Muscle layer of colon (tissue), 2 donors: ENCODE results near the gene MRPL54.
"Not testable (repeated sequence)": the region's sequence is repeated elsewhere in the genome, so short reads cannot be mapped to it uniquely, and the experiment has no call there.

Source experiments
- H3K27ac ChIP-seq: one replicate; pipeline ENCODE4 v1.7.0; 2013; ENCODE audit warnings: low read depth, mild to moderate bottlenecking, low read length, moderate library complexity
- H3K27me3 ChIP-seq, 2 donors: one replicate each; pipeline ENCODE4 v1.7.0; 2013; ENCODE audit warnings: low read length in 2 of 2, mild to moderate bottlenecking in 2 of 2; ENCODE audit not compliant: insufficient read depth in 2 of 2, control insufficient read depth in 1 of 2
- H3K36me3 ChIP-seq: one replicate; pipeline ENCODE4 v1.7.0; 2013; ENCODE audit warnings: mild to moderate bottlenecking, low read length; ENCODE audit not compliant: insufficient read depth
- H3K4me1 ChIP-seq: one replicate; pipeline ENCODE4 v1.7.0; 2013; ENCODE audit warnings: mild to moderate bottlenecking, low read length; ENCODE audit not compliant: insufficient read depth
- H3K4me3 ChIP-seq, 2 donors: one replicate each; pipeline ENCODE4 v1.7.0; 2013; ENCODE audit warnings: low read length in 2 of 2, low read depth in 1 of 2, mild to moderate bottlenecking in 1 of 2, moderate library complexity in 1 of 2
- H3K9ac ChIP-seq: one replicate; pipeline ENCODE4 v1.7.0; 2013; ENCODE audit warnings: low read length
- H3K9me3 ChIP-seq: one replicate; pipeline ENCODE4 v1.7.0; 2013; ENCODE audit warnings: mild to moderate bottlenecking, low read length
- donor health status: abdominal sarcoma.
- donor health status: Adenocarcinoma of cecum.

MRPL54 gene

DNA sequence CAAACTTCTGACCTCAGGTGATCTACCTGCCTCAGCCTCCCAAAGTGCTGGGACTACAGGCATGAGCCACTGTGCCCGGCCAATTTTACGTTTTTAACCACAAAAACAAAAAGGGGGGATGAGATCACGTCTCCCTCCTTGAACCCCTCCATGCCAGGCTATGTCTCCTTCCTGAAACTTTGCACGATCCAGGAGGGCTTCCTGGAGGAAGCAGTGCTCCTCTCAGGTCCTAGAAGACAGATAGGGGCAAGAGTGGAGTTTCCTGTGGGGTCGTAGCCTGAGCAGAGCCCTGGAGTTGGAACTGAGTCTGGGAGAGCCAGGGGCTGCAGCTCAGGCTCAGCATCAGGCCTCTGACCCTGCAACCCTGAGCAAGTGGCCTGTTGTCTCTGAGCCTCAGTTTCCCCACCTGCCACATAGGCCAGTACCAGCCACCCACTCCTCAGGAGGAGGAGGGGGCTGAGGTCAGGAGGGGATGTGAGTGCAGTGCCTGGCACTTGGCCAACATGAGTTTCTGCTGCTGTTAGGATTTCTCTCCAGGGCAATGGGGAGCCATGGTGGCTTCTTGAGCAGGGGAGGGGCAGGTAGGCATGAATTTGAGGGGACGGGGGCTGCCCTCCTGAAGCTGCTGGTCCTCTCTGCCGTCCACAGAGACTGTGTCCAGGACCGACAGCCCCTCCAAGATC, 17.0 kb upstream of the MRPL54 start:
- Histone ChIP-seq H3K4me1 (no peaks in the 10 kb centered on the region), H3K4me3 (no peak overlapping the region), H3K27me3 (peaks cover 0 to 12% of the 10 kb centered on the region in 2 donors), H3K9ac (no peak overlapping the region), H3K36me3 (peaks cover 8% of the 10 kb centered on the region), H3K27ac (no peak overlapping the region), H3K9me3 (no peaks in the 10 kb centered on the region)

- no peaks in the 10 kb centered on the region for H3K4me1 ChIP-seq
- peaks cover 13% of the 10 kb centered on the region for H3K36me3 ChIP-seq
- H3K9me3 ChIP-seq, result no peaks in the 10 kb centered on the region
- no peak overlapping the region for H3K9ac ChIP-seq
- H3K27me3 ChIP-seq, result peaks cover 0 to 12% of the 10 kb centered on the region in 2 donors
- H3K27ac ChIP-seq, result no peak overlapping the region
- no peak overlapping the region for H3K4me3 ChIP-seq
These were observed 16.0 kb upstream of the MRPL54 start for GRCh38 chr19:3746371-3747056.

- Histone ChIP-seq H3K4me3 (no peak overlapping the region), H3K9me3 (no peaks in the 10 kb centered on the region), H3K36me3 (peaks cover 13% of the 10 kb centered on the region), H3K4me1 (no peaks in the 10 kb centered on the region), H3K9ac (no peak overlapping the region), H3K27ac (no peak overlapping the region), H3K27me3 (peaks cover 0 to 12% of the 10 kb centered on the region in 2 donors)
These were observed 13.5 kb upstream of the MRPL54 start for GRCh38 chr19:3748965-3749364.

DNA sequence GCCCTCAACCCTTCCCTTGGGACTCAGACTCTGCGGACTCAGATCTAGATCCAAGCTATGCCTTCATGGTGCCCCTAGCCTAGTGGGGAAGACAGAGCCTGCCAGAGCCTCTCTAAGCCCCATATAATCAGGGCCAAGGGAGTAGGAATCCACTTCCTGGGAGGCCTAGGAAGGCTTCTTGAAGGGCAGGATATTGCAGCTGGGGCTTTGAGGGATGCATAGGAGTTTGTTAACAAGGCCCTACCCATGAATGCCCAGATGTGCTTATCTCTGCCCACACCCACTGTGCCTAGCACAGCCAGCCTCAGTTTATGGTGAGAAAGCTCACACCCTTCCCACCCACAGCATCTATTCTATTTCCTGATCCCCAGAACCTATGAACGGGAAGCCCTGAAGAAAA, 12.3 kb upstream of the MRPL54 start:
- no peak overlapping the region for H3K9ac ChIP-seq
- peaks cover 0 to 12% of the 10 kb centered on the region in 2 donors for H3K27me3 ChIP-seq
- H3K4me3 ChIP-seq, result no peak overlapping the region
- no peaks in the 10 kb centered on the region for H3K4me1 ChIP-seq
- no peak overlapping the region for H3K27ac ChIP-seq
- no peaks in the 10 kb centered on the region for H3K9me3 ChIP-seq
- peaks cover 13% of the 10 kb centered on the region for H3K36me3 ChIP-seq

DNA sequence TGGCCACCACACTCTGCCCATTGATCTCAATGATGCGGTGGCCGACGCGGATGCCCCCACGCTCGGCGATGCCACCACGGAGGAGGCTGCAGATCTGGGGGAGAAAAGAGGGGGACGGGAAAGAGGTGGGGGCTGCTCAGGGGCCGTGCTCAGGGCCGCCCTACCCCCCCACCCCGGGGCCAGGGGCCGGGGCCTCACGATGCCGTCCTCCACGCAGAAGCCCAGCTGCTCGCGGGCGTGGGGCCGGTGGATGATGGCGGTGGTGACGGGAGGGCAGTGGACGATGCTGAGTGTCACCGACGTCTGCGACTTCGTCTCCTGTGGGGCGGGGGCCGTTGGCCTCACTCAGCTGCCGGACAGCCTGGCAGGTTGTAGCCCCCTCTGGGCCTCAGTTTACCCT, 11.2 kb upstream of the MRPL54 start:
- H3K27me3 ChIP-seq, result peaks cover 0 to 4% of the 10 kb centered on the region in 2 donors
- no peaks in the 10 kb centered on the region for H3K4me1 ChIP-seq
- H3K4me3 ChIP-seq, result no peak overlapping the region
- no peaks in the 10 kb centered on the region for H3K9me3 ChIP-seq
- H3K27ac ChIP-seq, result no peak overlapping the region
- H3K36me3 ChIP-seq, result peaks cover 13% of the 10 kb centered on the region
- no peak overlapping the region for H3K9ac ChIP-seq

DNA sequence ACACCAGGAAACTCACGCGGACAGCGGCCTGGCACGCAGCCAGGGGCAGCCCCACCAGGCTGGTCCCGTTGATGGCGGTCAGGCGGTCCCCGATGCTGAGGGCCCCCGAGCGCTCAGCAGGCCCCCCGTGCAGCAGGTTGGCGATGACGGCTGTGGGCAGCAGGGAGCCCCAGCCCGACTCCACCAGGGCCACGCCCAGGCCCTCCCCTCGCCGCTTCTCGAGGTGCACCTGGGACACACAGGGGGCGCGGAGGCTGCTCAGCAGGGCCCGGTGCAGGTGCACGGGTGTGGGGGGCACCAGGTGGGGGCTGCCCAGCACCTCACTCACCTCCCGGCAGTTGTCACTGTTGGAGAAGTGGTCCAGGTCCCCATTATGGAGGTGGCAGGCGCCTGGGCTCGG, 10.0 kb upstream of the MRPL54 start:
- Histone ChIP-seq H3K27ac (no peak overlapping the region), H3K4me1 (no peaks in the 10 kb centered on the region), H3K27me3 (no peaks in the 10 kb centered on the region), H3K36me3 (peaks cover 13% of the 10 kb centered on the region), H3K9ac (no peak overlapping the region), H3K9me3 (no peaks in the 10 kb centered on the region), H3K4me3 (no peak overlapping the region)

GRCh38 chr19:3753631-3754410, 8.7 kb upstream of the MRPL54 start:
- H3K36me3 ChIP-seq, result peaks cover 16% of the 10 kb centered on the region
- H3K4me1 ChIP-seq, result no peaks in the 10 kb centered on the region
- no peak overlapping the region for H3K9ac ChIP-seq
- no peak overlapping the region for H3K27ac ChIP-seq
- no peaks in the 10 kb centered on the region for H3K9me3 ChIP-seq
- no peak overlapping the region for H3K4me3 ChIP-seq
- H3K27me3 ChIP-seq, result no peaks in the 10 kb centered on the region

DNA sequence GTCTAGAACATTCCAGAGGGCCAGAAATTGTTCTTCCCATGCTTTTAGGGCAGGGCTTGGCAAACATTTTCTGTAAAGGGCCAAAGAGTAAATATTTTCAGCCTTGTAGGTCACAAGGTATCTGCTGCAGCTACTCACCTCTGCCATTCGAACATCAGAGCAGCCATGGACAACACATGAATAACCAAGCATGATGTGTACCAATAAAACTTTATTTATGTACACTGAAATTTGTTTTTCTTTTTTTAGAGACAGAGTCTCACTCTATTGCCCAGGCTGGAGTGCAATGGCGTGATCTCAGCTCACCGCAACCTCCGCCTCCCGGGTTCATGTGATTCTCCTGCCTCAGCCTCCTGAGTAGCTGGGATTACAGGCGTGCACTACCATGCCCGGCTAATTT, 4.8 kb upstream of the MRPL54 start:
- H3K9ac ChIP-seq, H3K36me3 ChIP-seq, H3K4me1 ChIP-seq, H3K4me3 ChIP-seq, H3K27ac ChIP-seq, H3K27me3 ChIP-seq, H3K9me3 ChIP-seq: not testable (repeated sequence)

DNA sequence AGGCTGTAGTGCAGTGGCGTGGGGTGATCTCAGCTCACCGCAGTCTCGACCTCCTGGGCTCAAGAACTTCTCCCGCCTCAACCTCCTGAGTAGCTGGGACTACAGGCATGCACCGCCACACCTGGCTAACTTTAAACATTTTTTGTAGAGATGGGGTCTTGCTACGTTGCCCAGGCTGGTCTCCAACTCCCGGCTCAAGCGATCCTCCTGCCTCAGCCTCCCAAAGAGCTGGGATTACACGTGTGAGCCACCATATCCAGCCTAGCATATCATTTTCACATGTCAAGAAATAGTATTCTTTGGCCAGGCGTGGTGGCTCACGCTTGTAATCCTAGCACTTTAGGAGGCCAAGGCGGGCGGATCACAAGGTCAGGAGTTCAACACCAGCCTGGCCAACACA, 4.2 kb upstream of the MRPL54 start:
- H3K9me3 ChIP-seq, H3K9ac ChIP-seq, H3K27ac ChIP-seq, H3K4me3 ChIP-seq, H3K4me1 ChIP-seq, H3K36me3 ChIP-seq, H3K27me3 ChIP-seq: not testable (repeated sequence)

DNA sequence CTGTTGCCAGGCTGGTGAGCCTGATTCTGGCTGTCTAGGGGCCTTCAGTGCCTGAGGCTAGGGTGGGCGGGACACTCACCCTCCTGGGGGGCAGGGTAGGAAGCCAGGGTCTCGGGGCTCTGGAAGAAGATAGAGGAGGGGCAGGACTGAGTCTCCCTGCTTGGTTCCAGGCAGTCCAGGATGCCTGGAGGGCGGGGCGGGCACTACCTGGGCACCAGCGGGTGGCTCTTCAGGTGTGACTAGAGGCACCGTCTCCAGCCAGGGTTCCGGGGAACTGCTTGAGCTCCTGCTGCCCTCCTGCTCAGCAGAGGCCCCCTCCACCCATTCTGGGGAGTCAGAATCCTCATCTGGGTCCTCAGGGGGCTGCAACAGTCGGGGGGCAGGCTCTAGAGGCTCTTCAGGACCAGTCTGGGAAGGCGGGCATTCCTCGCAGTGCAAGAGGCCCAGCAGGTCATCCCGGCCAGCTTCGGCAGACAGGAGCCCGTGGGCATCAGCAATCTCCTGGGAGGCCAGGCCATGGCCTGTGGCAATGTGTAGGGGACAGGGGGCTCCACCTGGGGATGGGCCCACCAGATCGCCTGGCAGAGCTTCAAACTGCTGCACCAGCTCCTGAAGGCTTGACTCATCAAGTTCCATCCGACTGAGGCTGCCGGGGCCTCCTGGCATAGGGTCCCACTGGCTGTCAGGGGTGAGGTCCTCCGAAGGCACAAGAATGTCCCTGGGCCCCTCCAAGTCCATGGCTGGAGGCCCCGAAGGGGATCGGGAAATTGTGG, 2.8 kb upstream of the MRPL54 start:
- peaks cover 8% of the 10 kb centered on the region for H3K4me1 ChIP-seq
- no peak overlapping the region for H3K4me3 ChIP-seq
- no peak overlapping the region for H3K27ac ChIP-seq
- no peak overlapping the region for H3K9ac ChIP-seq
- no peaks in the 10 kb centered on the region for H3K27me3 ChIP-seq
- H3K36me3 ChIP-seq, result peaks cover 4% of the 10 kb centered on the region
- H3K9me3 ChIP-seq, result no peaks in the 10 kb centered on the region

DNA sequence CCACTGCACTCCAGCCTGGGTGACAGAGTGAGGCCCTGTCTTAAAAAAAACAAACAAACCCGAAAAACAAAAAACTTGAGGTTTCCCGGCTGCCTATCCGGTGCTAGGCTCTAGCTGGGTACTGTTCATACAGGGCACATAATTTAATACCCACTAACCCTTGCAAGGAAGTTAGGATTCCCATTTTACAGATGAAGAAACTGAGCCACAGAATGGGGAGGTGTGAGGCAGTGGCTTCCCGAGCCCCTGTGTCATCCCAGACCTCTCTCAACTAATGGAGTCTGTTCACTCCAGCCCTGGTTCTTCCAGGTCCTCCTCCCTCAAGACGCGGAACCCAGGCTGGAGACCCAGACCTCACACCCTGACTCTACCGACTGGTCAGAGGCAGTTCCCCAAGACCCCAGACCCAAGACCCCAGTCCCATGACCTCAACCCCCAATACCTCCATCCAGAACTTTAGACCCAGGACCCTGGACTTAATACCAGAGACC, 1.6 kb upstream of the MRPL54 start:
- Histone ChIP-seq H3K36me3 (peaks cover 9% of the 10 kb centered on the region), H3K4me1 (peaks cover 8% of the 10 kb centered on the region), H3K9ac (peak overlapping the region; percentile 81), H3K27ac (peak overlapping the region; percentile 88), H3K4me3 (peak overlapping the region; percentile 96 to 97), H3K27me3 (no peaks in the 10 kb centered on the region), H3K9me3 (no peaks in the 10 kb centered on the region)
